K562 (cell line): ENCODE results near the gene ICAM1. TPM values are rescaled to one million over a fixed set of nuclear protein-coding genes. Genes with fewer than 3 reads are reported as not detected.

Experiments
- ARID2 ChIP-seq: fragments of 450-650 bp; IDR thresholded peaks from 2 replicates; pipeline ENCODE4 v1.6.1; 2017; ENCODE audit warnings: antibody characterized with exemption, mild to moderate bottlenecking
- CBX8 ChIP-seq: fragments of 200-600 bp; sonication (generic); IDR thresholded peaks from 2 replicates; pipeline ENCODE4 v1.6.1; 2012; ENCODE audit warnings: borderline replicate concordance, mixed run types, low read depth, mild to moderate bottlenecking, moderate library complexity, mixed read lengths, low read length, control low read depth, inconsistent platforms; ENCODE audit not compliant: poor library complexity, severe bottlenecking; ENCODE audit errors: extremely low read depth
- CEBPZ ChIP-seq: fragments of 150-350 bp; IDR thresholded peaks from 2 replicates; pipeline ENCODE4 v1.6.1; 2014; ENCODE audit warnings: low read depth, mild to moderate bottlenecking, low read length, borderline replicate concordance
- EWSR1 ChIP-seq: fragments of 450-650 bp; IDR thresholded peaks from 2 replicates; pipeline ENCODE4 v1.6.1; 2018; ENCODE audit warnings: borderline replicate concordance, mild to moderate bottlenecking, low read depth, moderate library complexity; ENCODE audit not compliant: partially characterized antibody
- PRDM10 ChIP-seq: fragments of 450-650 bp; IDR thresholded peaks from 2 replicates; pipeline ENCODE4 v1.6.1; 2018; ENCODE audit not compliant: partially characterized antibody
- PTRF ChIP-seq: fragments of 450-650 bp; IDR thresholded peaks from 2 replicates; pipeline ENCODE4 v1.6.1; 2016; ENCODE audit warnings: mild to moderate bottlenecking, missing genetic modification characterization, missing compliant biosample characterization
- RBM39 ChIP-seq: fragments of 200-400 bp; formaldehyde crosslinking; optimal IDR thresholded peaks from 2 replicates; pipeline ENCODE3; 2018; ENCODE audit warnings: low read depth, low read length
- SMAD4 ChIP-seq: fragments of 250-450 bp; sonication (Bioruptor Pico); conservative IDR thresholded peaks from 2 replicates; pipeline ENCODE4 v1.8.0; 2021; ENCODE audit warnings: inconsistent platforms, mild to moderate bottlenecking, moderate library complexity
- ZFP91 ChIP-seq: sonication (generic); formaldehyde crosslinking; IDR thresholded peaks from 2 replicates; pipeline ENCODE4 v1.8.0; 2022; ENCODE audit warnings: mild to moderate bottlenecking, missing genetic modification reagents
- ZNF449 ChIP-seq: fragments of 250-450 bp; sonication (Bioruptor Pico); IDR thresholded peaks from 2 replicates; pipeline ENCODE4 v1.8.0; 2022; ENCODE audit warnings: moderate library complexity, mild to moderate bottlenecking, inconsistent platforms
- ZNF639 ChIP-seq, 2 experiments: fragments of 200-800 bp in 1 of 2; sonication (Bioruptor generic) in 1 of 2; sonication (generic) in 1 of 2; formaldehyde crosslinking in 1 of 2; IDR thresholded peaks in 1 of 2; conservative IDR thresholded peaks in 1 of 2; 2 replicates each; pipeline versions ENCODE4 v1.5.0 to v1.6.1; 2016 to 2020; ENCODE audit warnings: missing compliant biosample characterization in 1 of 2, missing genetic modification characterization in 1 of 2, missing genetic modification reagents in 1 of 2
- ZZZ3 ChIP-seq: fragments of 450-650 bp; IDR thresholded peaks from 2 replicates; pipeline ENCODE4 v1.6.1; 2016; ENCODE audit warnings: antibody characterized with exemption, mild to moderate bottlenecking, moderate library complexity
- polyA plus RNA-seq, 8 experiments: library from polyadenylated mRNA; depleted of rRNA in 4 of 8; stranded (reverse) in 5 of 8; unstranded in 3 of 8; fragments of >200 nt; fragmentation: Nextera tagmentation in 2 of 8; fragmentation: Illumina TruSeq in 1 of 8; extraction: Ambion mirVana in 2 of 8; extraction: Trizol in 1 of 8; gene quantifications; 2 replicates each; pipeline versions ENCODE4 v1.2.1 to v1.2.3, GENCODE V29; 2011 to 2014; ENCODE audit warnings: inconsistent platforms in 1 of 8, missing spikeins in 1 of 8
- total RNA-seq, 7 experiments: library from RNA; depleted of rRNA in 6 of 7; stranded (reverse); fragments of >200 nt in 6 of 7; fragmentation: Illumina TruSeq in 2 of 7; extraction: Trizol in 2 of 7; gene quantifications; 2 replicates each; pipeline versions ENCODE4 v1.2.1 to v1.2.3, GENCODE V29; 2011 to 2021; ENCODE audit warnings: low replicate concordance in 1 of 7

Gene ICAM1
- total and polyA plus RNA-seq, 9 of the 15 experiments (the other 6 are each of a cell fraction or from before 2014, with no cell fraction given), result 2.3 to 24.4 (median 13.4) TPM

- TF ChIP-seq ZNF639 (CRISPR knock-in tag; conservative IDR thresholded peaks at IDR 0.05 in 1 of 2, IDR thresholded peaks at IDR 0.05 in 1 of 2) (peak in 1 of 2 experiments; percentile 11; a peak in 1 of 4 replicates), ZFP91 (CRISPR knock-in tag) (no peak), PTRF (tag) (no peak), ARID2 (peak; percentile 97), ZZZ3 (no peak), SMAD4 (CRISPR knock-in tag) (no peak), RBM39 (no peak), CEBPZ (no peak), PRDM10 (no peak), CBX8 (no peak), ZNF449 (CRISPR knock-in tag) (no peak), EWSR1 (no peak)
These were observed 1.4 kb upstream of the ICAM1 start (continued) for GRCh38 chr19:10269333-10270179.
